ENCODE measurements around the gene SLC6A2.

SLC6A2 gene

GRCh38 chr16:55678161-55678821 lies 22.5 kb downstream of the SLC6A2 start:
- no peak for DNase-seq

- no peak for DNase-seq
These were observed 26.3 kb downstream of the SLC6A2 start for GRCh38 chr16:55682086-55682485.

GRCh38 chr16:55685973-55686372 lies 30.2 kb downstream of the SLC6A2 start:
- DNase-seq = no peak

DNA sequence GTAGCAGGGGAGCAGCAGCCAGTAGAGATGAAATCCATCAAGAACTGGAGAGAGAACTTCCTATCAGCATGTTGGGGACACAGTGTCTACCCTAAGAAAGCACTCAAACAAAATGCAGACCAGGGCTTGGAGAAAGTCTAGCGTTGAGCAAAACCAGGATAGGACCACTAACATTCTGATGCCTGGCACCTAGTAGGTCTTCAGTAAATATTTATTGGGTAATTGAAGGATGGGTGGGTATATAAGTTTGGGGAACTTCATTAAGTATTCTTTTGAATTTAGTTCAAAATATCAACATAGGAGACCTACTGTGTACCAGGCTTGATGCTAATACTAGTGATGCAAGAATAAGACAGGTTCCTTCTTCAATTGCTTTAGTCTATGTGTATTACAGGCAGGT lies 30.9 kb downstream of the SLC6A2 start:
- no peak for DNase-seq

GRCh38 chr16:55687802-55688201 lies 32.0 kb downstream of the SLC6A2 start:
- DNase-seq = no peak

- no peak for DNase-seq
These were observed 35.1 kb downstream of the SLC6A2 start for GRCh38 chr16:55690841-55691240.

GRCh38 chr16:55691771-55692170 lies 36.0 kb downstream of the SLC6A2 start:
- no peak for DNase-seq

- DNase-seq = no peak
These were observed 39.8 kb downstream of the SLC6A2 start for GRCh38 chr16:55695595-55695994.

GRCh38 chr16:55697867-55698266 lies 42.1 kb downstream of the SLC6A2 start:
- no peak for DNase-seq

DNA sequence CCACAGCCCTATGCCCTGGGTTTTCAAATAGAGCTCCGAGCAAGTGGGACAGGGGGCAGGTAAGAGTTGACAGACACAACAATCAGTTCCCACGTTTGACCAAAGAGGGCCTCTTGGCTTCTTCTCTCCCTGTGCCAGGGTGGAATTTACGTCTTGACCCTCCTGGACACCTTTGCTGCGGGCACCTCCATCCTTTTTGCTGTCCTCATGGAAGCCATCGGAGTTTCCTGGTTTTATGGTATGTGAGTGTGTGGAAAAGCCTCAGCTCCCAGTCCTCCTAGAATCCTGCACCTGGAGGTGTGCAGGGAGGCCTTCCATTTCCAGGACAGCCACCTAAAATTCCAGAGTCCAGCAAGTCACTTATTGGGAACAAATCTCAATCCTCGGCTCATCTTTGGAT lies 42.5 kb downstream of the SLC6A2 start:
- no peak for DNase-seq

DNA sequence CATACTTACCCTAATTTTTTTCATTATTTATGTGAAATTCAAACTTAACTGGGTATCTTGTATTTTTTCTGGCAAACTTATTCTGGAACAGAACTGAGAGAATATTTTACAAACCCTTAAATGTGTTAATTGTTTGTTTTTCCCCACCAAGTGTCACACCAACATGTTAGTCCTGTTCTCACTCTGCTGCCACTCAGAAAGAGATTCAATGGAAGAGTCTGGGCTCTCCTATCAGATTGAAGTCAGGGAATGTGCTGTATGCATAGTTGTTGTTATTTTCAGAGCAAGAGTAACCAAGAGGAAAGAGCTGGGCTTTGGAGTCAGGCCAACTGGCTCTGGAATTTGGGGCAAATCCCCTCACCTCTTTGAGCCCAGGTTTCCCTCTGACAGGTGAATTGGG lies 43.2 kb downstream of the SLC6A2 start:
- DNase-seq = no peak

GRCh38 chr16:55699616-55700015 lies 43.8 kb downstream of the SLC6A2 start:
- DNase-seq = no peak

DNA sequence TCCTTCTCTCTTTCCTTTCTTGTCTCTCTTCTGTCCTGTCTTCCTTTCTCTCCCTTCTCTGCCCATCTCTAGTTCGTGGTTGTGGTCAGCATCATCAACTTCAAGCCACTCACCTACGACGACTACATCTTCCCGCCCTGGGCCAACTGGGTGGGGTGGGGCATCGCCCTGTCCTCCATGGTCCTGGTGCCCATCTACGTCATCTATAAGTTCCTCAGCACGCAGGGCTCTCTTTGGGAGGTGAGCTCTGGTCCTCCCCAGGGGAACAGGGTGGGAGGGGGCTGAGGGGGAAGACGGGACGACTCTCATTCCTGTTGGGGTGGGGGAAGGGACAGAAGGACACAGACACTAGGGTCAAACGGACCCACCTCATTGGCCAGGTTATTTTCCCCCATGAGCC lies 44.3 kb downstream of the SLC6A2 start:
- no peak for DNase-seq

DNA sequence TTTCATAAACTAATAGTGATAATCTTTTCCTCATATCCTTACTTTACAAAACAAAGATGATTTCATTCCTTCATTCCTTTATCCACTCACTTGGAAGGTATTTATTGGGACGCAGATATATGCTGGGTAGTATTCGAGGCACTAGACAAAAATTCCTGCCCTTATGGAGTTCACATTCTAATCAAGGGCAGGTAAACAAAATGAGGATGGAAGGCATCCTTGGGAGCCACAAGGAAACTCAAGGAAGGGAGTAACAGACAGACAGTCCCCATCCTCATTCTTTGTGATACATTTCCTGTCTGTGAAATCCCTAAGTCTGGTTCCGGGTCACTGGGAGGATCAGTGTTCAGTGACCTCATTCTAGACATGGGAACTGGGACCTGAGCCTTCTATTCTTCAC lies 45.2 kb downstream of the SLC6A2 start:
- DNase-seq = no peak

DNA sequence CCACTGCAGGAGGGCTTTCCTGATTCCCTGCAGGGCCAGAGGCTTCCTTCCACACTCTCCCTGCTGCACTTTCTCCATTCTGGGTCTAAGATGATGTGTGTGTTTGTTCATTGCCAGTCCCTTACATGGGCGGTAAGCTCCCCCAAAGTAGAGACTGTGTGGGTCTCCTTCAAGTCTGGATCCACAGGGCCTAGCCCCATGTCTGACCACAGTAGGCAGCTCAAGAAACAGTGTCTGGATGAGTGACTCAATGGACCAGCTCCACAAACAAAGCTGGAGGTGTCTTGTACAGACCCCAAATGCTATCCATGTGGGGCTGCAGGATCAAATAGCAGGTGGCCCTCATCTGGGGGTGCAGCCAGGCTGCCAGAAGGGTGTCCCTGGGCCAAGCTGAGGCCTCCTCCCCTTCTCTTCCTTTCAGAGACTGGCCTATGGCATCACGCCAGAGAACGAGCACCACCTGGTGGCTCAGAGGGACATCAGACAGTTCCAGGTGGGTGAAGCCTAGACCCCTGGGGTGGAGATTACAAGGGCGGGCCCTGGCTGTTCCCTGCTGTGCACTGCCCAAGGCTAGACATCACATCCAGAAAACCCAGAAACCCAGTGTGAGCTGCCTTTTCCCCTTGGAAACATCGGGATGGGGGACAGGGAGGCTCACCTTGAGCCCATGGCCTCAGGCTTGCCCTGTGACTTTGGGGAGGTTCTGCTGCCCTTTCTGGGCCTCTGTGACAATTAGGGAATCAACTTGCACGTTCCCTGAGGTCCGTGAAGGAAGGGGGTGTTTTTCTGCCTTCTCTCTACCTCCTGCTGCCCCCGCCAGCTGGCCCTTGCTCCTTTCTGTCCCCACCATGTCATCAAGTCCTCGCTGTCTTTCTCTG lies 45.9 kb downstream of the SLC6A2 start:
- no peak for DNase-seq

DNA sequence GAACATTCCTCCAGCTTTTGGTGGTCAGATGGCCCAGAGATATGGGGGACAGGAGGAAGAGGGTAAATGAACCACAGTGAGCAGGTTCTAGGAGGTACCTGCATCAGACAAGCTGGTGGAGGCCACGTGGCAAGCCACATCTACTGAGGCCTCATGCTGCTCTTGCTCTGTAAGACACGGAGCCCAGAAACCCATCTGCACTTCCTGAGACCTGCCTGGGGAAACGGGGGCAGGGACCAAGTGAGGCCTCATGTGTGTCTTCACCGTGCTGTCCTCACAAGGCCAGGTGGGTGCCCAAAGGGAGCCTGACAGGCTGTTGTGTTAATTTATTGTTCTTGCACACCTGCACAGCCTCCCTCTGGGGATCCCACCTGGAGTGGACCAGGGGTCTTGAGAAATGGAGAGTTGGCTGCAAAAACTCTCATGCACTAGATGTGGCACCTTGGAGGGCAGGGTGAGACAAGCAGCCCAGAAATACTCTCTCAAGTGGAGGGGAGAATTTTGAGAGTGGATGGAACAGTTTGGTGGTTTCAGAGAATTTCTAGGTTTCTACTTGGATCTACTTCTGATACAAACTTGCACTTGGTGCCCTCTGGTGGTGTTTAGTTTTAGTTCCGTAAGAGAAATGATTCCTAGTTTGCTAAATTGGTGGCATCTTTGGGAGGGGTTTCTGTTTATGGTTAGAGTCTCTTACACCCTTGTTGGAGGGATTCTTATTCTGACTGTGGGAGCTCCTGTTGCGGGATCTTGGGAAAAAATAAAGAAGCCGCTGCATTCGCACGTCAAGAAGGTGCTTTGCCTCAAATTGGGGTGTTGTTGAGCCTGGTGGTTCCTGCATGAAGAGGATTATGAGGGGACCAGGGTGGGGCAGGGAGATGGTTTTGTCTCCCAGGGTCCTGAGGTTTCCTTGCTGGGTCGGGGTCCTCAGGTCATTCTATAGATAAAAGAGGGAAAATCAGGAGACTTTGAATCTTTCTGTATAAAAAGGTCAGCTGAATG lies 47.5 kb downstream of the SLC6A2 start:
- no peak for DNase-seq

DNA sequence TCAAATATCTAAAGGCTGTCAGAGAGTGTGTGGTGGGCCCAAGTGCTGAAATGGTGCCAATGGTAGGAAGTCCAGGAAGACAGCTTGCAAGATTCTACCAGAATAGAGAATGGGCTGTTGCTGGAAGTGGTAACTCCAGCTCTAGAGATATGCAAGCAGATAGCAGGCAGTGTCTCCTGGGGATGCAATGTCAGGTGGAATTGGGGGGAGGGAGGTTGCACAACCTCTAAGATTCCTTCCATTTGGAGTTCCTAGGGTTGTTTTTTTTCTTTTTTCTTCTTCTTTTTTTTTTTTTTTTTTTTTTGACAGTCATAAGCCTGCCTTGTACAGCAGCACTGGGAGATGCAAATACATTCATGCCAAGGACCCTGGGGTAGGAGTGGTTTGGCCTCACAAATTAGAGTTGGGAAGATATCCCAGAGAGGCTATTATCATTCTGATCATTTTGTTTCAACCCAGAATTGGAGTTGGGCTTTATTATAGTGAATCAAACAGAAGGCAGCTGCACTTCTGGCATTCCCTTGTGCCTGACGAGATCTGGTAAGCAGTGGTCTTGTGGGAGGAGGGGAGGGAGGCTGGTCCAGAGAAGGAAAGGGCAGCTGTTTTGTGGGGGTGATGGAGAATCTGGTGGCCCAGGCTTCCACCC lies 51.1 kb downstream of the SLC6A2 start:
- no peak for DNase-seq

DNA sequence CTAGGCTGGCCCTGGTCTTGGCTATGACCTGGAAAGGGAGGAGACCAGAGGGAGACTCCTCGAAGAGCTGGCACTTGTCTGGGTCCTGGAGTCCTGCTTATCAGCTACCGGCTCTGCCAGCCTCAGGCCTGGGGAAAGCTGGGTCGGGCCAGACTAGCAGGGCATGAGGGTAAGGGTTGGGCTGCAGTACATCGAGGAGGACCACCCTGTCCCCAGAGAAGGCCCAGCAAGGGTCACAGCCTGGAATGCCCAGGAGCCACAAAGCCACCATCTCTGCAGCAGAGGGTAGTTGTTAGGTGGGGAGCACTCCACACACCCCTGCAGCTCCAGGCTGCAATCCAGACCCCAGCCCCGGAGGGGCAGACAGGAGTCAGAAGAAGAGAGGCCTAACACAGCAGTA lies 54.0 kb downstream of the SLC6A2 start:
- DNase-seq = no peak

DNA sequence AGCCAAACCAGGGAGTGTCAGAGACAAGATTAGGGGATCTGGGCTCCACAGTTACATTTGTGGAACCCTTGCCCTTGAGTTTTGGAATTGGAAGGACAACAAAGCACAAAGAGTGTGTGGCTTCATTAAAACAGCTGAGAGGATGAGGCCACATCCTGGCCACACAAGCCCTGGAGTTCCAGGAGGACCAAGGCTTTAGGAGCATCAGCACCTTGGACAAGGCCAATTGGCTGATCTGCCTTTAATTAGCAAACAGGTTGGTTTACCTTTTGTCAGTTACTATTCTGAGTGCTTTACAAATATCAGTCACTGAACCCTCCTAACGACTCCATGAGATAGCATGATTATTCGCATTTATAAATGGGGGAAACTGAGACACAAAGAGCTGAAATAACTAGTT lies 54.7 kb downstream of the SLC6A2 start:
- no peak for DNase-seq

DNA sequence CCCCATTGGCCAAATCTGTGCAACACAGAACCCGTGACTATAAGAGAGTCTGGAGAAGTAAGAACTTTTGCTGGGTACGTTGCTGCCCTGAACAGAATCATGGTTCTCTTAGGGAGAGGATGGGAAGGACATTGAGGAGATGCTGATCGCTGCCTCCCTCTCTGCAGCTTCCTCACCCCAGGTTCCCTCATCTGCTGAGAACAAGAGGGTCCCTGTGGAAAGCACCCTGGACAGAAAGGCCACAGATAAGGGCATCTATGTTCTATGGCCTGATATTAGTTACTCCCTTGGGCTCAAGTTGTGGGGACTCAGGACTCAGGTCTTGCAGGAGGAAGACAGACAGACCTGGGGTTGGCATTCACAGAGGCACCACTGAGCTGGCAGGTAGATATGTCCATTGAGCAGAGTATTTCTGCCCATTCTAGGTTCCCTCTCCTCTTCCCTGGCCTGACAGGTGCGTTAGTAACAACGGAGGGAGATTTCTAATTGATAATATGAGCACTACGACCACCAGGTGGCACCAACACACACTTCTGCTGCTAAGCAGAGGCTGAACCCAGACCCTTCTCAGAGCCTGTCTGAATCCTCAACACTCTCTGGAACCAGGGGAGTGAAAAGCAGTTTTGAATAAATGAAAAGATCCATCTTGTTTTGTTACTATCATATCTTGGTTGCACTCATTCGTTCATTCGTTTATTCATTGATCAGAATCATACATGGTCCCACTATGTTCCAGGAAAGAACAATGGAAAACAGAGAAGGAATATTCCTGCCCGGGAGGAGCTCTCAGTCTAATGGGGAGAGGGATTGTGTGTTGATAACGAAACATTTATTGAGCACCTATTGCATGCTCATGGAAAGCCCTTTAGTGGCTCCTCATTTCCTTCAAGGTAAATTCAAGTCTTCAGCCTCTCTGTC lies 56.4 kb downstream of the SLC6A2 start:
- DNase-seq = peak; percentile 11 to 52 (median 17)

GRCh38 chr16:55713103-55713502 lies 57.3 kb downstream of the SLC6A2 start:
- DNase-seq = no peak

GRCh38 chr16:55717326-55717725 lies 61.5 kb downstream of the SLC6A2 start:
- DNase-seq = no peak

All from activated CD4-positive, CD25-positive, alpha-beta regulatory T cell (primary cell).